Stimulated activated CD4-positive, alpha-beta T cell treated with anti-CD3 and anti-CD28 coated beads, Interleukin-12 subunit alpha, Interleukin-12 subunit beta, amount 100 ng/mL, for 4 hours (primary cell): Measurements from ENCODE around the gene AKAP9.
"Not testable (repeated sequence)": the region's sequence is repeated elsewhere in the genome, so short reads cannot be mapped to it uniquely, and the experiment has no call there.

Experiments used
- DNase-seq: peaks from one replicate; pipeline ENCODE4 v3.0.0-alpha.2; 2020

AKAP9 gene

DNA sequence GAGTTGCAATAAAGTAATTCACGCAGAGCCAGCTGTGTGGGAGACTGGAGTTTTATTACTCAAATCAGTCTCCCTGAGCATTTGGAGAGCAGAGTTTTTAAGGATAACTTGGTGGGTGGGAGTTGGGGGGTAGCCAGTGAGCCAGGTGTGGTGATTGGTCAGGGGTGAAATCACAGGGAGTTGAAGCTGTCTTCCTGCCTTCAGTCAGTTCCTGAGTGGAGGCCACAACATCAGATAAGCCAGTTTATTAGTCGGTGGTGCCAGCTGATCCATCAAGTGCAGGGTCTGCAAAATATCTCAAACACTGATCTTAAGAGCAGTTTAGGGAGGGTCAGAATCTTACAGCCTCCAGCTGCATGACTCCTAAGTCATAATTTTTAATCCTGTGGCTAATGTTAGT, 196.9 kb downstream of the AKAP9 start:
- no peak for DNase-seq

GRCh38 chr7:92141161-92141560, 200.5 kb downstream of the AKAP9 start:
- no peak for DNase-seq

GRCh38 chr7:92142791-92143190, 202.1 kb downstream of the AKAP9 start:
- DNase-seq: not testable (repeated sequence)

GRCh38 chr7:92143192-92143880, 202.7 kb downstream of the AKAP9 start:
- DNase-seq: not testable (repeated sequence)

GRCh38 chr7:92149736-92150239, 209.1 kb downstream of the AKAP9 start:
- no peak for DNase-seq

DNA sequence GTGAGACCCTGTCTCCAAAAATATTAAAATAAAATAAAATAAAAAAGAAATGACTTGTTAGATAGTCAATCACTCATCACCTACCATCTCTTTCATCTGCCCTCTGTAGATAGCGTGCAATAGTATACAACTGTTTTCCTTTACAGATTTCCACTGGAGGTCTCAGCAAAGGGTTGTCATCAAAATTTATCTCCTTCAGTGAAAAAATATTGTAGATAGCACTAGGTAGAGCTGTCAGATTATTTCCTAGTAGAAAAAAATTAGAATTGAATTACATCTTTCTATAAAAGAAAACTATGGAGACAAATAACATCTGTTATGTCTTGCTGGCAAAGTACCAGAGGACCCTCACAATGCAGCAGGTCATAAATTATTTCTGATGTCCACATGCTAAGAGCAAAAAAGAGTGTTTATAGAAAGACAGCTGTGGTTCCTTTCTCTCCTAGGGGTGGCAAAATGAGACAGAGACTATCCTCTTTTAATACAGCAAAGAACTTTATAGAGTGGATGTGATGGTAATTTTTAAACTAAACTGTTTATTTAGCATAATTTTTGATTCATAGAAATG, 209.9 kb downstream of the AKAP9 start:
- DNase-seq: no peak

GRCh38 chr7:92155108-92155739, 214.6 kb downstream of the AKAP9 start:
- no peak for DNase-seq

DNA sequence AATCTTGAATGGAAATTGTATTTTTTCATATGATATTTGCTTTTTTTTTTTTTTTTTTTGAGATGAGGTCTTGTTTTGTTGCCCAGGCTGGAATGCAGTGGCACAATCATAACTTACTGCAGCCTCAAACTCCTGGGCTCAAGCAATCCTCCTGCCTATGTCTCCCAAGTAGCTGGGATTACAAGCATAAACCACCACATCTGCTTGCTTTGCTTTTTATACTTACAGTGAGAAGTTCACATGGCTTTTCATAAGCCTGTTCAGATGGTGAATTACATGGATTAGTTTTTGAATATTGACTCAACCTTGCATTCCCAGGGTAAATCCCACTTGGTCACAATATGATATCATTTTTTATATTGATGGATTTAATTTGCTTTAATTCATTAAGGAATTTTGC, 216.3 kb downstream of the AKAP9 start:
- no peak for DNase-seq

DNA sequence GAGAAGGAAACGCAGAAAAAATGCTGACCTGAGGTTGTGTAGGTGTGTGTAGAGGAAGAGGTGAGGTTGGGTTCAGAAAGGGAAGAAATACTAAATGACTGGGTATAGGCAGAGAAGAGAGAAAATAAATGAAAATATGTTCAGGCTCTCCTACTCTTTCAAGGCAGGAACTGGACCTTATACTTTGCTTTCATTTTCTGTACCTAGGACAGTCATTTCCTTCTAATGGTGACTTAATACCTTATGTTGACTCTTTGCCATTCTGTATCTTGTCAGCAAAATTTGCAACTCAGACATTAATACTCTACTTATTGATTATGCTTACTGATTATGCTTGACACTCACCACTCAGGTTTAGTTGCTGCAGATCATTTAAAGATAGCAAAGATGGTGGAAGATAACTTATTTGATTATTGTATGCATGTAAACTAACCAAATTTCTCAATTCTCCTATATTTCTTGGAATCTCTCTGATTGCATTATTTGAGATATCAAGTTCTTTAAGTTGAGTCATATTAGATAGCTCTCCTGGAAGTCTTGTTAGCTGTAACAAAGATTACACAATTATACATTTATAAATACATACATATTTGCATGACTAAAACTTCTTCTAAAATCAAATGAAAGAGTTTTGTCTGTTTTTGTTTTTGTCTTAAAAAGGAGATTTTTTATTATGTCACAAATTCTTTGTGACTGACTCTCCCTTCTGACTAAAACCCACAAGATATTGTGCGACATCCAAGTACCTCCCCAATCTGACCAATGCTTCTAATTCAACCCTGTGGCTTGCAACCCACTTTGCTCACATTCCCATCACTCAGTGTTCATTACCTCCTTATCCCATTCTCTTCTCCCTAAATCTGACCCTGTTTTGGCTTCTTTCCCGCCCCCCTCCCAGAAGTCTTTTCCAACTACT, 218.3 kb downstream of the AKAP9 start:
- DNase-seq: no peak
